ENCODE results near the gene POLE3.
"Not testable (repeated sequence)": the region's sequence is repeated elsewhere in the genome, so short reads cannot be mapped to it uniquely, and the experiment has no call there.

Gene POLE3, protein sequence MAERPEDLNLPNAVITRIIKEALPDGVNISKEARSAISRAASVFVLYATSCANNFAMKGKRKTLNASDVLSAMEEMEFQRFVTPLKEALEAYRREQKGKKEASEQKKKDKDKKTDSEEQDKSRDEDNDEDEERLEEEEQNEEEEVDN

DNA sequence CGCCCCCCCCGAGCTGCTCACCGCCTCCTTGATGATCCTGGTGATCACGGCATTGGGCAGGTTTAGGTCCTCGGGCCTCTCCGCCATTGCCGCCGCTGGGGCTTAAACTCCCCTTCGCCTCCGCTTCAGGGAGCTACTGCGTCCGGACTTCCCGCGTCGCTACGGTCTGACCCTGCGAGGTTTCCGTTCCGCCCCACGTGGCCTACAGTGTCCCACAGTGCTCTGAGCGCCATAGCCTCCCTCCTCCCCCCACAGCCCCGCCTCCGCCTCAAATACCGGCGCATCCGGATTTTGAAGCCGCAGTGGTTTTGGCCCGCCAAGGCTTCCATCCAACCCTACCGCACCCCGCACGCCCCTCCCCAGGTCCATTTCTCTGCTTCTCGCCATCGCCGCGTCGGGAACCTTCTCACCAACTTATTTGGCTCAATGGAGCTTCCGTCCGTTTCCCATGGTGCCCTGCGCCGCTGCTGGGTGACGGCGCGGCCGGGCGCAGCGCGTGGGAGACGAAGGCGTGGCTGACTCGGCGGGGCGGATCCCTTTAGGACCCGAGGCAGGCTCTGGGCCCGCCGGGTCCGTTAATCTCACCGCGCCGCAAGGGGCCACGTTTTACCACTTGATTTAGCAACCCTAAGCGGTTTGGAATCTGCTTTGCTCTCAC is at the start of gene POLE3, which contains the start of gene C9orf43:
Gene POLE3 (minus strand): TSS at position 469 of the 658 bp plus-strand sequence. CDS start 382 bp downstream, at position 87.
Gene C9orf43 (plus strand): TSS at position 541 of the 658 bp plus-strand sequence. CDS start 2,747 bp downstream, outside the sequence.
- peak; percentile 96 for DNase-seq

DNA sequence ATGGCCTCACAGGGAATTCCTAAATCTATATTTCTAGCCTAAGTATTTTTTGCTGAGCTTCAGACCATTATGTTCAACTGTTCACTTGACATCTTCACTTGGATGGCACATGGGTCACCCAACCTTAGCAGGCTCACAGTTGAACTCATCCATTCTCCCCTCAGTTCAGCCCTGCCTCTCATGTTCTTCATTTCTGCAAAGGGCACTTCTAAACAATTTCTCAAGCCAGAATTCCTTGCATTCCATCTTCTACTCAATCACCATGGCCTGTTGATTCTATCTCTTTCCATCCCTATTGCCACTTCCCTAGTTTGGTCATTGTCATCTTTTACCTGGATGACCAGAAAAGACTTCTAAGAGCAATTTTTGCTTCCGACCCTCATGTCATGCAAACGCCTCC is 45.8 kb upstream of the POLE3 start:
- DNase-seq: no peak

GRCh38 chr9:113454914-113455761 is 44.7 kb upstream of the POLE3 start:
- DNase-seq: no peak

DNA sequence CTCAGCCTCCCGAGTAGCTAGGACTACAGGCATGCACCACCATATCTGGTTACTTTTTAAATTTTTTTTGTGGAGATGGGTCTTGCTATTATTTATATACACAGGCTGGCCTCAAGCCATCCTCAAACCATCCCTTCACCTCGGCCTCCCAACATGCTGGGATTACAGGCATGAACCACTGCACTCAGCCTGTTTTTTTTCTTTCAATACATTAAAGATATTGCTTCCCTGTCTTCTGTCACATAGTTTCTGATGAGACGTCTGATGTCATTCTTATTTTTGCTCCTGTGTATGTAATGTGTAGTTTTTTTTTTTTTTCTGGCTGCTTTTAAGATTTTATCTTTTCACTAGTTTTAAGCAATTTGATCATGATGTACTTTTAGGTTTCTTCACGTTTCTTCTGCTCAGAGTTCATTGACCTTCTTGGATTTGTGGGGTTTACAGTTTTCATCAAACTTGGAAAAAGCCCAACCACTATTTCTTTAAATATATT is 41.7 kb upstream of the POLE3 start:
- DNase-seq: no peak

GRCh38 chr9:113449376-113449775 is 38.9 kb upstream of the POLE3 start:
- no peak for DNase-seq

DNA sequence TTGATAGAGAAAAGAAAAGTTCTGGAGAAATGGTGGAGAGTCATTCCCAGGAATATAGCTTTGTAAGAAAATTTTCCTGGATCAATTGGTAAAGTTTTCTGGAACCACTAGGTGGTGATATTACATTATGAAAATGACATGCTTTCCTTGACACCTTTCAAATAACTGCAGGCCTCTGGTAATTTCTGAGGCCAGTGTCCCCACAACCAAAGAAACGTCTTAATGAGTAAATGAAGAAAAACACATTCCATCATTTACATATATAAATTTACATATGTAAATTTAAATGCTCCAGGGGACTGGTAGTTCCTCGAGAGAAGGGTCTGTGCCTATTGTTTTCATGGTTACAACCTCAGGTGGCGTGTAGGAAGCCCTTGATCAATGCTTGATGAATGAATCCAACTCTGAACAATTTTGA is 35.9 kb upstream of the POLE3 start:
- DNase-seq: no peak

DNA sequence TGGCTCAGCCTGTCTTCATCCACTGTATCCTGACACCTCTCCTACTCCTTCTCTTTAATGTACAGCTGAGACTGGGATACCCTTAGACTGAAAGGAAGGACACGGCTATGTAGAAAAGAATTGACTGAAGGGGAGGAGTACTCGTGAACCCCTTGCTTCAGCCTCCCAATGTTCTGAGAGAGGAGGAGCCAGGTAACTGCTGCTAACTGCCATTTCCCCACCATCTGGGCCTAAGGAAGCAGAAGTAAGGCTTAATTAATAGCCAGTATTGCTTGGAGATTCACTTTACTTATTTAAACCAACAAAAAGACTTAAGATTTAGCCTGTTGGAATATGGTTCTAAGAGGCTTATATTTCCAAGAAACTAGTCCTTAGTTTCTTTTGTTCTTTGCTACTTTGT is 34.3 kb upstream of the POLE3 start:
- no peak for DNase-seq

DNA sequence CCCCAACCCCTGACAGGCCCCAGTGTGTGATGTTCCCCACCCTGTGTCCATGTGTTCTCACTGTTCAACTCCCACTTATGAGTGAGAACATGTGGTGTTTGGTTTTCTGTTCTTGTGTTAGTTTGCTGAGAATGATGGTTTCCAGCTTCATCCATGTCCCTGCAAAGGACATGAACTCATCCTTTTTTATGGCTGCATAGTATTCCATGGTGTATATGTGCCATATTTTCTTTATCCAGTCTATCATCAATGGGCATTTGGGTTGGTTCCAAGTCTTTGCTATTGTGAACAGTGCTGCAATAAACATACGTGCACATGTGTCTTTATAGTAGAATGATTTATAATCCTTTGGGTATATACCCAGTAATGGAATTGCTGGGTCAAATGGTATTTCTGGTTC is 27.2 kb upstream of the POLE3 start:
- DNase-seq: not testable (repeated sequence)

DNA sequence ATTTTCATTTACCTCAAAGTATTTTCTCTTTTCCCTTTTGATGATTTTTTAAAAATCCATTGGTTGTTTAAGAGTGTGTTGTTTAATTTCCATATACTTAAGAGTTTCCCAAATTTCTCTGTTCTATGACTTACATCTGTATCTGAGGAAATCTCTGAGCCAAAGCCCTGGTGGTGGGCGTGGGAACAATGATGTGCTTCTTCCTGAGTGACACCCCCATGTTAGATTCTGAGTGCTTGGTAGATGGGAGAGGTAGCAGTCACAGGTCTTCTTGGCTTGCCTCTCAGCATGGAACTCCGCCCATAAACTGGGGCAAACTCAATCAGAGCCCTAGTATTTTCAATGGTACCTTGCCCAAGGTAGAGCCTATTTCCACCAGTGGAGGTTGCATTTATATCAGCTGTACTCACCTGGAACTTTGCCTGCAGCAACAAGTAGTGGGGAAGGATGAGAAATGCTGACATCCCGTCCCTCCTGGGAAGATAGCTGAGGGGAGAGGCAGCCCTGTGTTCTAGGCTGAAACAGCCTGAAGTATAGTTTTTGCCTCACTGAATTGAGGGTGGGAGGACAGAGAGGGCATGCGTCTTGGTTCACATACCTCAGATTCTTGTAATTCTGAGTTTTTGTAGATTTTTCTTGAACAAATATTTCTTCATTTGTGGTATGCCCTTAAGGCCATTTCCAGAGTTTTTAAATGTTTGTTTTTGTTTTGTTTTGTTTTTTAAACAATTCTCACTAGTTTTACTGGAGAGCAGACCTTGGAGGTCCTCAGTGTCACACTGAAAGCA is 26.4 kb upstream of the POLE3 start:
- no peak for DNase-seq

DNA sequence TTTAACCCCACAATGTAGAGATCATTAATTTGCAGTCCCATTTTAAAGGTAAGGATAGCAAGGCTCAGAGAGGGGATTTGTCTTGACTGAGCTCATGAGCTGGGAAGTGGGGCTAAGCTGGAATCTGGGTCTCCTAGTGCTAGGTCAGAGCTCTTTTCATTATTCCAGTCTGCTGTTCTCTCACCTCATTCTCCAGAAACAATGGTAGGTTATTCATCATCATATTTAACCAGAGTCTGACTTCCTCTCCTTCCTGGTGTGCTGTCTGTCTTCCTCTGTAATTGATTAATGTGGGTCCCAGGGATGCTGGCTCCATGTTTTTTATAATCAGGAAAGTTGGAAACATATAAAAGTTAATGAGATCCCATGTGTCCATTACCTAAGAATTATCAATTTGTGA is 20.7 kb upstream of the POLE3 start:
- DNase-seq: no peak

DNA sequence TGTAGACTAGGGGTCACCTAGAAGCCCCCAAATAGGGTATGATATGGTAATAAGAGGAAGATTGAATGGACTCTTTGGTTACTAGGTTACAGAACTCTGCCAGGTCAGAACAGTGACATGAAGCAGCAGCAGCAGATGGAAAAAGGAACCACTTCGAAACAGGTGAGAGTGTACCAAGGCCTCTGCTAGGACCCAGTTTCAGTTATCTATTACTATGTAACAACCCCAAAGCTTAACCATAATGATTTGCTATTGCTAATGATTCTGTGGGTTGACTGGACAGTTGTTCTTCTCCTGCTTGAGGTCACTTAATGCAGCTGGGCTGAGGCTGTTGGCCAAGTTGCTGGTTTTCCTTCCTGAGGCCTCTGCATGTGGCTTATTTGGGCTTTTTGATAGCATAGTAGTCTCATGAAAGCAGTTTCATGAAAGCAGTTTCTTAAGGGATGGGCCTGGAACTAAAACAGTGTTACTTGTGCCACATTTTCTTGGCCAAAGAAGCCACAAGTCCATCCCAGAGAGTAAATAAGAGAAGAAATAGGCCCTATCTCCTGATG is 17.7 kb upstream of the POLE3 start:
- no peak for DNase-seq

GRCh38 chr9:113427629-113428028 is 17.2 kb upstream of the POLE3 start:
- DNase-seq: no peak

DNA sequence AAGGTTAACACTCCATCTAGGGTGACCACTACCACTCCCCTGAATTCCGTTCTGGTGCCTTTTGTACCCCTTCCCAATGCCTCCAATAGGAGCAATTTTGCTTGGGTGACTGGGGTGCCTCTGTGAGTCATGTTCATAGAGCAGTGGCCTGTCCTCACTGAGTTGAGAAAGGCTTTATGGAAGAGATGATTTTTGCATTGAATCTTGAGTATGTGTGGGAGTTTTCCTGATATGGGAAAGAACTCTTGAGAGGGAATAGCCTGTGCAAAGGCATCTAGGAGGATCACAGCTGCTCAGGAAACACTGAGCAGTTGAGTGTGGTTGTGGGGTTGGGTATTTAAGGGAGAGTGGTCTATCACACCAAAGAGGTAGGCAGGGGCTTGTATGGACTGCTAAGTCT is 16.2 kb upstream of the POLE3 start:
- no peak for DNase-seq

DNA sequence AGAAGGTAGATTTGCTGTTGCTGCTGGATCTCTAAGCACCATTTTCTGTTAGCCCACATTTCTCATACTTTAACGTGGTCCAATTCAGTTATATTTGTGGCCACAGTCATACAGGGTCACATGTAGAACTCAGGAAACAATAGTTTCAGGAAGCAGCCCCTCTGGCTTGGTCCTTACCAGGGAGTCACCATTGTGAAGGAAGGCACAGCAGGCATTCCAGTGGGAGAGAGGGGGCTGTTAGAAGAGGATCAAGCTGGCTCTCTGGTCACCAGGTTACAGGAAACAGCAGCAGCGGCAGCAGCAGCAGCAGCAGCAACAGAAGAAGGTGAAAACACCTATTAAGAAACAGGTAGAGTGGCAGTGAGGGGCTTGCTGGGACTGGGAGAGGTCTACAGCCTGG is 14.6 kb upstream of the POLE3 start:
- no peak for DNase-seq

DNA sequence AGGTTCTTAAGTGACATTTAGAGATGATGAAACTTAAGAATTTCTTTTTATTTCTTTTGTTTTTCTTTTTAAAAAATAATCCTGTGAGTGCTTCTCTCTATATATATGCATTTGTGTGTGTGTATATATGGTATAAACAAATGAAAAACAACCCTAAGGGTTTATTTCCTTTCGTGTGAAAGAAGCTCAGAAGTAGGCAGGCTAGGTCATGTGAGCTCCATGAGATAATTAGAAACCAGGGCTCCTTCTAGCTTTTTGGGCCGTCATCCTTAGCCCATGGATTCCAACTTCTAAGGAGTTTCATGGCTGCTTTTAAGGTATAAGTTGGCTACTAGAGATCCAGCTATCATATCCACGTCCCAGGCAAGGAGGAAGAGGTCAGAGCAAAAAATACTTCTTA is 11.3 kb upstream of the POLE3 start:
- no peak for DNase-seq

GRCh38 chr9:113417370-113417769 is 6.9 kb upstream of the POLE3 start:
- no peak for DNase-seq

DNA sequence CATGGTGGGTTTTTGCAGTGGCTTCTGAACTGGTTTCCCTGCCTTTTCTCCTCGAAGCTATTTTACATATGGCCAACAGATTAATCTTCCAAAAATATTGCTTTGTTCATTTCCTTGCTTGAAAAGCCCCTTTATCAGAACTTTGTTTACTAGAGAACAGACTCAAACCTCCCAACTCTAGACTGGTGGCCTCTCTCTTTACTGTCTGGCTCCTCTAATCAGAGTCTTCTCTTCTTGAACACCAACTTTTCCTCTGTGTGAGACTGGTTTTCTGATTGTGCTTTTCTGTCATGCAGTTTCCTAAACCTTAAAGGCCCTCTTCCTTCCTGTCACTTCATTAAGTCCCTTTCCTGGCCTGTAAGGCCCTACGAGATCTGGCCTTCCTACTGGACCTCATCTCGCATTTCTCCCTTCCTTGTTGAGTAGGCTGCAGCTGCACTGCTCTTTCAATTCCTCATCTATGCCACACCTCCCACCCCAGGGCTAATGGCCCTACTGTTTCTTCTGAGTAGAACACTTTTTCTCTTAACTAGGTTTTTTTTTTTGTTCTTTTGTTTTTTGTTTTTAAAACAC is 5.8 kb upstream of the POLE3 start:
- no peak for DNase-seq

- no peak for DNase-seq
Measured at GRCh38 chr9:113409883-113410206, 630 bp downstream of the POLE3 start.

DNA sequence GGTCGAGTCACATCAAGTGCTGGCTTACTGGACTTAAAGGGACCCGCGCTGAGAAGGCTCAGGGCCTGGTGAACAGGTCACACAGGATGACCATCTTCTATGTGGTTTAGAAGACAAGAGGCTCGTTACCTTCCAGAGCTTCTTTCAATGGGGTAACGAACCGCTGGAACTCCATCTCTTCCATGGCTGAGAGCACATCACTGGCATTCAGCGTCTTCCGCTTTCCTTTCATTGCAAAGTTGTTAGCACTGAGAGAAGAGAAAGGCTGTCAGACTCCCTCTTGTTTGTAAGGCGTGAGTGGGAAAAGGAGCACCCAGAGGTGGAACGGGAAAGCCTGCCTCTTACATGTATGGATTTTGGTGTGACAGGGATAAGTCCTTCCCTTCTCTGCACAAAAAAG is 994 bp downstream of the POLE3 start:
- DNase-seq: no peak

DNA sequence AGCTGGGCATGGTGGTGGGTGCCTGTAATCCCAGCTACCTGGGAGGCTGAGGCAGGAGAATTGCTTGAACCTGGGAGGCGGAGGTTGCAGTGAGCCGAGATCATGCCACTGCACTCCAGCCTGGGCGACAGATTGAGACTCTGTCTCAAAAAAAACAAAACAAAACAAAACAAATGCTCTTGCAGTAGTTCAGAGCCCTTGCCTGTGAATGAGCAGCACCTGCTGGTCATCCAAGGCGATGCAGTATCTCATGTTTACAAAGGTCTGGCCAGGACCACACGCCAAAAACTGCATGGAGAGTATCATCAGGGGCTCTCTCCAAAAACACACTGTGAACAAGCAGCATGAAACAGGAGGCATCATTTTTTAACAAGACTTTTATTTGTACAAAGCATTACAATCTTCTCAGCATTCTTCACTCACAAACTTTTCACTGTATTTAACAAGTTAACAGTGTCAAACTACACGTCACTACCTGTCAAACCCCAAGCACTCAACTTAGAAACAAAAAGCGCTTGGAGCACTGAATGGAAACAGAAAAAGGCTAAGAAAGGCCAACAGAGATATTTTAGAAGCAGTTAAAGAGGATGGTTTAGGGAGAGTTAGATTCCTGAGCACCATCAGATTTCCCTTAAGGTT is 3.5 kb downstream of the POLE3 start:
- DNase-seq: peak; percentile 54

DNA sequence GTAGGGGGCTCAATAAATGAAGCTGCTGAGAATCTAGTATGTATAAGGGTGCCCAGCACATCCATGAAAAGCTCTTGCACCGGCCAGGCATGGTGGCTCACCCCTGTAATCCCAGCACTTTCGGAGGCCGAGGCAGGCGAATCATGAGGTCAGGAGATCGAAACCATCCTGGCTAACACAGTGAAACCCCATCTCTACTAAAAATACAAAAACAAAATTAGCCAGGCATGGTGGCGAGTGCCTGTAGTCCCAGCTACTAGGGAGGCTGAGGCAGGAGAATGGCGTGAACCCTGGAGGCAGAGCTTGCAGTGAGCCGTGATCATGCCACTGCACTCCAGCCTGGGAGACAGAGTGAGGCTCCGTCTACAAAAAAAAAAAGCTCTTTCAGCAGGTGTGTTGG is 4.1 kb downstream of the POLE3 start:
- not testable (repeated sequence) for DNase-seq

- DNase-seq: no peak
Measured at GRCh38 chr9:113403646-113404045, 6.8 kb downstream of the POLE3 start.

Data from left hindlimb (tissue), 1 donor.